Measurements from ENCODE around the gene NCAM2.

DNA sequence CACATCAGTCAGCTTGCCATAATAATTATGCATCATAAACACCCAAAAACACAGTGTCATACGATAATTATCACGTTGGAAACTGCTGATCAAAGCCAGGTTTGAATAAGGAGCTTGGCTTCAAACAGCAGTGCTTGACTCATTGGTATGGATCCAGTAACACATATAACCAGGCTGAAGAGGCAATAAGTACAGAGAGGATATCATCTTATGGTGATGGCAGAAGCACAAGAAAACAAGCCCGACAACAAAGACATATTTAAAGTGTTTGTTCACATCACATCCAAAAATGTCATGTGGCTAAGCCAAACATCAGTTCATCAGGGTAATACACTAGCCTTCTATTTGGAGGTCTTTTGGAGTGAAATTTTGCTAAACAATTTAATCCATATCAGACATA lies 389.7 kb downstream of the NCAM2 start:
- TF ChIP-seq, protein P1, sequence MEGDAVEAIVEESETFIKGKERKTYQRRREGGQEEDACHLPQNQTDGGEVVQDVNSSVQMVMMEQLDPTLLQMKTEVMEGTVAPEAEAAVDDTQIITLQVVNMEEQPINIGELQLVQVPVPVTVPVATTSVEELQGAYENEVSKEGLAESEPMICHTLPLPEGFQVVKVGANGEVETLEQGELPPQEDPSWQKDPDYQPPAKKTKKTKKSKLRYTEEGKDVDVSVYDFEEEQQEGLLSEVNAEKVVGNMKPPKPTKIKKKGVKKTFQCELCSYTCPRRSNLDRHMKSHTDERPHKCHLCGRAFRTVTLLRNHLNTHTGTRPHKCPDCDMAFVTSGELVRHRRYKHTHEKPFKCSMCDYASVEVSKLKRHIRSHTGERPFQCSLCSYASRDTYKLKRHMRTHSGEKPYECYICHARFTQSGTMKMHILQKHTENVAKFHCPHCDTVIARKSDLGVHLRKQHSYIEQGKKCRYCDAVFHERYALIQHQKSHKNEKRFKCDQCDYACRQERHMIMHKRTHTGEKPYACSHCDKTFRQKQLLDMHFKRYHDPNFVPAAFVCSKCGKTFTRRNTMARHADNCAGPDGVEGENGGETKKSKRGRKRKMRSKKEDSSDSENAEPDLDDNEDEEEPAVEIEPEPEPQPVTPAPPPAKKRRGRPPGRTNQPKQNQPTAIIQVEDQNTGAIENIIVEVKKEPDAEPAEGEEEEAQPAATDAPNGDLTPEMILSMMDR (IDR thresholded peaks at IDR 0.05; ENCODE audit: control extremely low read depth in 1 of 3, insufficient read depth in 1 of 3, low read depth in 1 of 3, low read length in 3 of 3): no peak
- TF ChIP-seq EZH2 (IDR thresholded peaks at IDR 0.05; ENCODE audit: low read depth, low read length, severe bottlenecking) (no peak), TAF7 (optimal IDR thresholded peaks at IDR 0.05; ENCODE audit: borderline replicate concordance, low read depth, low read length) (no peak), EGR1 (IDR thresholded peaks at IDR 0.05; ENCODE audit: borderline replicate concordance, low read depth, low read length) (no peak), YY1 (IDR thresholded peaks at IDR 0.05; ENCODE audit: low read depth, low read length) (no peak), POLR2A (IDR thresholded peaks at IDR 0.05; ENCODE audit: control extremely low read depth in 1 of 2, low read depth in 2 of 2, low read length in 2 of 2) (no peak), POLR2AphosphoS5 (IDR thresholded peaks at IDR 0.05; ENCODE audit: low read depth, low read length) (no peak), ZNF274 (IDR thresholded peaks at IDR 0.05; ENCODE audit: borderline replicate concordance, extremely low read depth, low read length) (no peak), MAFK (IDR thresholded peaks at IDR 0.05; ENCODE audit: low read depth, low read length) (no peak), HDAC2 (IDR thresholded peaks at IDR 0.05; ENCODE audit: borderline replicate concordance in 1 of 2, low read depth in 2 of 2, low read length in 2 of 2) (no peak), SUZ12 (IDR thresholded peaks at IDR 0.05; ENCODE audit: low read length) (no peak), CHD1 (IDR thresholded peaks at IDR 0.05; ENCODE audit: low read depth, low read length) (no peak)
- TF ChIP-seq, protein P2, sequence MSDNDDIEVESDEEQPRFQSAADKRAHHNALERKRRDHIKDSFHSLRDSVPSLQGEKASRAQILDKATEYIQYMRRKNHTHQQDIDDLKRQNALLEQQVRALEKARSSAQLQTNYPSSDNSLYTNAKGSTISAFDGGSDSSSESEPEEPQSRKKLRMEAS (IDR thresholded peaks at IDR 0.05): no peak
